Measurements from ENCODE around the gene TRIM65.

- no peak for TF ChIP-seq REST (IDR thresholded peaks at IDR 0.05; ENCODE audit: low read depth)
- TF ChIP-seq TAF1 (IDR thresholded peaks at IDR 0.05; ENCODE audit: low read depth) = no peak
These were observed 21.2 kb upstream of the TRIM65 start for GRCh38 chr17:75917917-75918445.
